Putamen (tissue), 1 donor: Measurements from ENCODE around the gene TCP1.
A peak's percentile ranks its signal among the peaks of the same experiment; 100 is the strongest.
"Not testable (repeated sequence)": the region's sequence is repeated elsewhere in the genome, so short reads cannot be mapped to it uniquely, and the experiment has no call there.

ENCODE experiments used
- DNase-seq: peaks from one replicate; pipeline ENCODE4 v3.0.0-alpha.2; 2016; ENCODE audit warnings: low spot score

The TCP1 gene

DNA sequence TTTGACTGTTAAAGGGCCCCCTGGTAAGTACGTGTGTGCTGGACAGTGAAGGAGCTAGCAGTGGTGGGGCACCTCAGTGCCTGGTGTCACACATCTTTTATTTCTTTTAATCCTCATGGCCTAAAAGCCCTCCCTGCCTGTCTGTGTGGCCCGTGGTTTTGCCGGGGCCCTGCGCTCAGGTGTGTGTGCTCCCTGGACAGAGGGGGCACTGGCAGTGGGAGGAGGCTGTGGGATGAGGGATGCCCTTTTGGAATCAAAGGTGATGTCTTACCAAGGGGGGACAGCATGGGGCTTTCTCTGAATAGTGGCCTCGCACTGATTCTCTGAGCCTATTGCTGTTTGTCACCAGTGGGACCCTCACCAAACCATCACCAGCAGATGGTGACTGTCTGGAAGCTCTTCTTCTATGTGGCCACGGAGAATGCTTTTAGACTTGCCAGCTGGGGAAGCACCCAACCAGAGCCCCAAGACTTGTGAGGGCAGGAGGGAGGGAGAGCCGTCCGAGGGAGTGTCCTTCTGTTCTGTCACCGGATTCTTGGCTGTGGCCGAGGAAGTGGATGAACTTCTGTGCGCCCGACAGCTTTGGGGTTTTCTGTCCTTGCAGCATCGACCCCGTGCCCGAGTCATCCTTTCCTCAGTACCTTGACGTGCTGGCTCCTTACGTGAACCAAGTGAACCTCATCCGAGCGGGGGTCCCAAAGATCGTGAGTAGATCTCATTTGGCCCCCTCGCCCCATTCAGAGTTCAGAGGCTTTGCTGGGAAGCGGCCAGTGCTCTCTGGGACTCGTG, 28.7 kb upstream of the TCP1 start:
- no peak for DNase-seq

GRCh38 chr6:159816775-159817174, 27.4 kb upstream of the TCP1 start:
- DNase-seq, result not testable (repeated sequence)

GRCh38 chr6:159815410-159815809, 26.0 kb upstream of the TCP1 start:
- no peak for DNase-seq

DNA sequence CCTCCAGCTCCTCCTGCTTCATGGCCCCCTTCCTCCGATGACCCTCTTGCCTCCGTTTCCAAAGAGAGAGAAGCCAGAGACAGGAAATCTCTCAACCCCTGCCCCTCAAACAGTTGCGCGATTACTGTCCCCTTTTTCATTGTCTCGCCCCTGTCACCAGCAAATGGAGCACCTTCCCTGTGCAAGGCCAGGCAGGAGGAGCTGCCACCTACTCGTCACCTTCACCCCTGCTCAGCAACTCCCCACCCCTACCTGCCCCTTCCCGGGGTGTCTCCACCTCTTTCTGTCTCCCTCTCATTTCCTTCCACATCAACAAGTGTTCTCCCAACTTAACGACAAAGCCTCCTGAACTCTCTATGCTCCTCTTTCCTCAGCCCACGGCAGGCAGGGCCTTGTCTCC, 24.4 kb upstream of the TCP1 start:
- no peak for DNase-seq

GRCh38 chr6:159809149-159809548, 19.7 kb upstream of the TCP1 start:
- no peak for DNase-seq

DNA sequence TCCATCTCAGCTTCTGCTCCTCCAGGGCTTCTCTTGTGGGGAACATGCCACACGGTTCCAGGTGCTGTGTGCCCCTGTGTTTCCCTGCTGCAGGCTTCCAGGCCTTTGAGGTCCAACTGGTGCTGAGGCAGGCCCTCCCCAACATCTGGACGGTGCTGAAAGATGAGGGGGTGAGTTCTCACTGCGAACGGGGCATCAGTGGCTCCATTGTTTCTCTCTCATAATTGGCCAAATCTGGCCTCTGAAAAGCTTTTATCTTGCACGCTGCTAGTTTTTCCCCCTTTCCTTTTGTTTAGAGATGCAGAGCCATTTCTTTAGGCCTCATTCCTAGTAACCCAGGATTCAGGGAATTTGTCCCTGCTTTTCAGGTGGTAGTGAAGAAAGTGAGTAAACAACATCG, 19.2 kb upstream of the TCP1 start:
- peak; percentile 63 for DNase-seq

- no peak for DNase-seq
Measured at GRCh38 chr6:159807150-159807858, 17.9 kb upstream of the TCP1 start.

DNA sequence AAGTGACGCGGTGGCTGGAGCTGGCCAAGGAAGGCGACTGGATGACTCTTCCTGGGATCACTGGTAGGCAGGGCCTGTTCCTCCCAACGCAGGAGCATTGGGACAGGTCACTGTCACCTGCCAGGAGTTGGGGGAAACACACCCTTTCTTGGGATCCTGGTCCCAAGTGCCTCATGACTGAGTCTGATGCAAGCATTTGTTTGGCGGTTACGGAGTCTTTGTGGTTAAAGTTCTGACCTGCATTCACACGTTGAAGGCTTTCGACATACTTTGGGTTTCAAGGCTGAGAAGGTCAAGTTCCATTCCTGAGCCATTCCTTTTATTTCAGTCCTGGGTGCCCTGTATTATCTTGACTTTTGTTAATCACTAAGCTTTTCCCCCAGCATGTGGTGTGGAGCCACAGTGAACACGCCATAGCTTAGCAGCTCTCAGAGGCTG, 16.6 kb upstream of the TCP1 start:
- no peak for DNase-seq

DNA sequence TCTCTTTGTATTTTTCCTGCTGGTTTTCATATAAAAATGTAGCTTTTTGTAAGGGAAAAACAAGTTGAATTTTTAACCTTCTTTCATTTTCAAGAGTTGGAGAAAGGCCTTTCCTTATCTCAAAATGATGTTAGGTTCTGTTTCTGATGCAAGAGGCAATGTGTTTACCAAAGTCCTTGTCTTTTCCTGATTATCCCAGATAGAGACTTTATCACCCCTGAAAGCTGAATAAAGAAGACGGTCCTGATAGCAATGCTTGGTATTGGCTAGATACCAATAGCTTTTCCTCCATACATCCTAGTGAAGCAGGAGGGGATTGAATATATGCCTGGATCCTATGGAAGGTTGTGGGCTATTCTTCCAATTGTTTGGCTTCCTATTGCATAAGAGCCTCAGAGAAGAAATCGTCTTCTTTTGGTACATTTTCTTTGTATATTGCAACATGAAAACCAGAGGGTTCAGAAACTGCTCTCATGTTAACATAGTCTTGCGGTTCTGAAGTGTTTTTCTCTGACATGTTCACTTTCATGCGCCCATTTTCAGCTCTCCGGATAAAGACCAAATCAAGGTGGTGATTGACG, 16.1 kb upstream of the TCP1 start:
- DNase-seq, result no peak

DNA sequence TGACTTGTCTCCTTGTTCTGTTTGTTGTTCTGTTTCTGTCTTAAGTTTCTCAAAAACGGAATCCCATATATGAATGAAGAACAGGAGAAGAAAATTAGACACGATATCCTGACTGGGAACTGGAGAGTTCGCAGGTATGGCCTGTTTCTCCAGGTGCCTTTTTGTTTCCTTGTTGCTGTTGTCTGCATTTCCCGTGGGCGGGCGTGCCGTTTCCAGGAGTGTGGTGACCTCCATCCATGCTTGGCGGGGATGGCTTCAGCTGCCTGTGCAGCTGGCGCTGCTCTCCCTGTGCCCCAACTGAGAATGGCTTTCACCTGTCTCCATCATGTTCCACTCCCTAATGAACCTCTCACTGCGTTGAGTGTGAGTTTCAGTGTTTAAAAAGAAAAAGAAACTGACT, 15.1 kb upstream of the TCP1 start:
- DNase-seq, result no peak

DNA sequence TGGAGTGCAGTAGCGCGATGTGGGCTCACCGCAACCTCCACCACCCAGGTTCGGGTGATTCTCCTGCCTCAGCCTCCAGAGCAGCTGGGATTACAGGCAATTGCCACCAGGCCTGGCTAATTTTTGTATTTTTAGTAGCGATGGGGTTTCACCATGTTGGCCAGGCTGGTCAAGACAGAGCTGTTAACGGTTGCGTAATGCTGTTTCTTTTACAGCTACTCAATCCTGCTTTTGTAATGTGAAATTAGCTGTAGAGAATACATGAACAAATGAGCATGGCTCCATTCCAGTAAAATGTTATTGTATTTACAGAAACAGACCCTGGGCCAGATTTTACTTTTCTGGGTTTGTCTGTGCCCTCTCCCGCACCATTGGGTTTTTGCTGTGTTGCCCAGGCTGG, 12.5 kb upstream of the TCP1 start:
- DNase-seq, result no peak

DNA sequence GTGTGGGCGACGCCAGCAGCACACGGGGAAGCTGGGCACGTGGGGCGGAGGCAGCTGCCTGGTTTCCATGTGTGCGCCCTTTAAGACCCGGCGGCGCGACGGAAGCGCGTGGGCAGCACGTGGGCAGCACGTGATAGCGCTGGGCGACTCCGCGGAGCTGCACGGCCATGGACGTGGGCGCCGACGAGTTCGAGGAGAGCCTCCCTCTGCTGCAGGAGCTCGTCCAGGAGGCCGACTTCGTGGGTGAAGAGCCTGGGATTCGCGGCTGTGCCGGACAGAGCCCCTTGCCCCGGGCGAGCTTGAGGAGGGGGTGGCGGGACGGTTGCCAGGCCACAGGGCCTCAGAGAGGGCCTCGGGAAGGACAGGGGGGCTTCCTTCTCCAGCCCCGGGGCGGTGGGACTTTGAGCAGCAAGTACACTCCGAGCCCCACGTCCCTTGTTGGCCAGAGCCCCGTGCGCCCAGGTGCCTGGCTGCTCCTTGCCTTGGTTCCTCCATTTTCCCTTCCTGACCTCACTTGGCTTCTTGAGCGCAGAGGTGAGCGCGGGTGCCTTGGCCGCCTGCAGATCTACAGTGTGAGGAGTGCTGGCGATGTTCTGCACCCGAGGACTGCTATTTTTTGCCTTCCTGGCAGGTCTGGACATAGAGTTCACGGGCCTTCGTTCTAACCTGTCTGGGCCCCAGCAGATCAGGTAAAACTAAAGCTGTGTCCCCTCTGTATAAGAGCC, 10.9 kb upstream of the TCP1 start, which contains the start of gene PNLDC1:
Gene PNLDC1, plus strand, starts transcription at position 136 of the 725 bp plus-strand sequence. Its CDS starts 32 bp downstream, at position 168.
- DNase-seq, result no peak

GRCh38 chr6:159797554-159797953, 8.2 kb upstream of the TCP1 start:
- DNase-seq, result no peak

GRCh38 chr6:159794976-159795375, 5.6 kb upstream of the TCP1 start:
- not testable (repeated sequence) for DNase-seq

GRCh38 chr6:159790956-159791598, 1.7 kb upstream of the TCP1 start:
- no peak for DNase-seq

DNA sequence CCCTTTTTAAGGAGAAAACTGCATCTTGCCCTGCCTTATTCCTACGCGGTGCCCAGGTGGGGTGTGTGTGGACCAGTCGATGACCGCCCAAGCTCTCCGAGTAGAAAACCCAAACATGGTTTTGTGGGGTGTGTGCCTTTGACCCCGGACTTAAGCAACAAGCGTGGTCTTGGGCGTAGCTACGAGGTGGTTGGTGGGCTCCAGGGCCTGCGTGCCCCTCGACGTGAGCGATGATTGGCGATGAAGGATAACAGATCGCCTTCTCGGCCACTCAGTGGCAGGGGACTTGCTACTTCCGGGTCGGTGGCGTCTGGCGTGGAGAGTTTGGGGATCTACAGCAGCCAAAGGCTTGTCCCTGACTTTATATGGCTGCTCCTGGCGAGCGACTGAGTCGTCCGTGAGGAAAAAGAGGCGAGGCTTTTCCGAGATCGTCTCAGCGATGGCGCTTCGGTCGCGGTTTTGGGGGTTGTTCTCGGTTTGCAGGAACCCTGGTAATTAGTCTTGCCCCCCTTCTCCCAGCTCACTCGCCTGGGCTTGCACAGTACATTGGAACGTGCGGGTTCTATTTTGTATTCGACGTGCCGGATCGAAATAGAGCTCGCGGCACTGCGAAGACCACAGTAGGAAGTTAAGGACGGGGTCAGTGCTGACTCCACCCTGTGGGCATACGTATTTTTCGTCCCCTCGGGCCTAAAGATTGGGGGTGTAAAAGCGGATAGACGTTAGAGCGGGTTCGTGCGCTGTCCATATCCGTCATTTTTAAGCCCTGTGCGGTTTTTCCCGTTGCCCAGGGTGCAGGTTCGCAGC, 950 bp upstream of the TCP1 start, which contains the start of gene MRPL18:
Gene MRPL18, plus strand, starts transcription at position 319 of the 807 bp plus-strand sequence. Its CDS starts 121 bp downstream, at position 440.
- peak; percentile 98 for DNase-seq

GRCh38 chr6:159788753-159789376, 537 bp downstream of the TCP1 start:
- DNase-seq, result no peak

DNA sequence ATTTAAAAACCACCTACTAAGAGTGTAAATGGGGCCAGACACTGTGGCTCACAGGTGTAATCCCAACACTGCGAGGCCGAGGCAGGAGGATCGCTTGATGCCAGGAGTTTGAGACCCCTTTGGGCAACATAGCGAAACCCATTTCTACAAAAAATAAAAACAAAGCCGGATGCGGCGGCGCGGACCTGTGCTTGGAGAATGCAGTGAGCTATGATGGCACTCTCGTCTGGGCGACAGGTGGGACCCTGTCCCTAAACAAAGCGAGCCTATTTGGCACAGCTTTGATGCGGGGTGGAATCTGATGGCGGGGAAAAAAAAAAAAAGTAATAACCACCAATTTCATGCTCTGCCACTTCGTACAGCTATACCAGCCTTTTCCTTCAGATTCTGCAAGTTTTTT, 1.1 kb downstream of the TCP1 start:
- DNase-seq, result no peak

- DNase-seq, result no peak
Measured at GRCh38 chr6:159778542-159779103, 10.8 kb downstream of the TCP1 start.

- no peak for DNase-seq
Measured at GRCh38 chr6:159778131-159778530, 11.3 kb downstream of the TCP1 start.
